HG03135 (cell line): ENCODE data around the gene XRCC4.

ENCODE experiments used
- ATAC-seq: cut with Tn5 transposase; IDR thresholded peaks from one replicate; pipeline ENCODE4 v1.9.1; 2021; ENCODE audit warnings: mild to moderate bottlenecking, moderate library complexity; ENCODE audit not compliant: unreplicated experiment

The XRCC4 gene

DNA sequence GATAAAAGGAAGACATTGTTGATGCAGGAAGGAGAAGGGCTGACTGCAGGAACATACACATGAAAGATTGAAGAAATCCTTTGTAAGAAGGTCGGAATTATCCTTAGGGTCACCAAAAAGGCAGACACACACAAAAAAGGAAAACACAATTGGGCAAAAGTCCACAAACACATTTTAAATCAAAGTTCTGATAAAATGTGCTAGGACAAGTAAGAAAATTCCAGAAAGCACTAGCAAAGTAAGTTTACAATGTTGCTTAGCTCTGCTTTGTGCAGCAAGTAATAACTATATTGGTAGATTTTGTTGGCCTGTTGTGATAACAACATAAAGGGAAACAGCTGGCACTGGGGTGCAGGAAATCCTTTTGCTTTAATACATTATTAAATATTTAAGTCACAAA, 294.4 kb downstream of the XRCC4 start:
- ATAC-seq: no peak

DNA sequence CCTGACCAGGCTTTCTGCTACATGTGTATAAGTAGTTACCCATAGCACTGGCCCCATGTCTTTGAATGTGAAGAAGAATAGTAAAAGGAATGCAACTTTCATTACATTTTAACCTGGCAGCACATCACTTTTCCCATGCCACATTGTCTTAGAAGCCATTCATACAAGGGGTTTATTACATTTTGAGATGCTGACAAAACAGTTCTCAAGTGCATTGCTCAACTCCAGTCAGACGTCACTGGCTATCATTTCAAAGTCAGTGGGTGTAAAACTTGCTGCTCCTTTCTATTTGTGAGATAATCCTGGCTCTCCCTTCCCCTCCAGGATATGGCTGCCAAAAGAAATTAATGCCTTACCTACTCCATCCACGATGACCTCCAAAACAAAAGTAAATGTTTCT, 297.2 kb downstream of the XRCC4 start:
- ATAC-seq: no peak

DNA sequence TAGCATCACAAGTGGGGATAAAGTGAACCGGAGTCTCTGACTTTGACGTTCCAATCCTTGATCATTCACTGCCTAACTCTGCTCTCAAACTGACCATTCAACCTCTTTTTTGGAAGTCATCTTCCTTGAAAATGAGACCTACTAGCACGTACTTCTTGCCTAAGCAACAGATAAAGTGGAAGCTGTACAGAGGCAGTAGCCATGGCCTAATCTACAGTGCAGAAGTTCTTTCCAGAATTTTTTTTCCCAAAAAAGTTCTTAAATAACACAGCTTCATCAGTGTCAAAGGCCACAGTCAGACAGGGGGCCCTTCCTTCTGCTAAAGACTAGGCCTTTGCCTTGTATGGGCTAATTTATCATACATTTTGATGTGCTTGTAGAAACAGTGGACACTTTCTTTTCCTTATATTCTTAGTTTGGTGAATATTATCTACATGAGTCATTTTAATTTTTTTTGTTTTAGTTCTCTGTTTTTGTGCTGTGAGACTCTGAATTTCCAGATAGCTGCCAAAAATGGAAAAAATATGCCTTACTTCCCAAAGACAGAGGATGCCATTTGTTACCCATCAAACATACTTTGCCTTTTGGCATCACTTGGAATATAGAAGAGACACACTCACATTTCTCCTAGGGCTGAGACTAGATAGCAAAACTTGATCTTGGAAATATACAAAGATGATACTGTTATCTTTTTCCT, 297.9 kb downstream of the XRCC4 start:
- ATAC-seq: no peak

DNA sequence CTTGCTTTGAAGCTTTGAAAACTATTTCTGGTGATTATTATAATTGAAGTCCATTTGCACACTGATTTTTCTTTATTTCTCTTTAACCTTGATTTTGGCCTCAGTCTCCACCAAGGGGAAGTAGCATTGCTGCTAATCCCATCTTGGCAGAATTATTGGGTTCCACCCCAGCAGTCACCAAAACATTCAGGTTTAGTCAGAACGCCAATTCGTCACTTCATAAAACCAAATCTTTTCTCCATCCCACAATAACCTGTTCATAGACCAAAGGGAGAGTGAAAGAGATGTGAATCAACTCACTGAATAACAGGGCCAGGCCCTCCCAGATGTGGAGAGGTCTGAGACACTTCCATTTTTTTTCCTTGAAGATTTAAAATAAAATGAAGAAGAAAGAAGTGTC, 299.1 kb downstream of the XRCC4 start:
- no peak for ATAC-seq

DNA sequence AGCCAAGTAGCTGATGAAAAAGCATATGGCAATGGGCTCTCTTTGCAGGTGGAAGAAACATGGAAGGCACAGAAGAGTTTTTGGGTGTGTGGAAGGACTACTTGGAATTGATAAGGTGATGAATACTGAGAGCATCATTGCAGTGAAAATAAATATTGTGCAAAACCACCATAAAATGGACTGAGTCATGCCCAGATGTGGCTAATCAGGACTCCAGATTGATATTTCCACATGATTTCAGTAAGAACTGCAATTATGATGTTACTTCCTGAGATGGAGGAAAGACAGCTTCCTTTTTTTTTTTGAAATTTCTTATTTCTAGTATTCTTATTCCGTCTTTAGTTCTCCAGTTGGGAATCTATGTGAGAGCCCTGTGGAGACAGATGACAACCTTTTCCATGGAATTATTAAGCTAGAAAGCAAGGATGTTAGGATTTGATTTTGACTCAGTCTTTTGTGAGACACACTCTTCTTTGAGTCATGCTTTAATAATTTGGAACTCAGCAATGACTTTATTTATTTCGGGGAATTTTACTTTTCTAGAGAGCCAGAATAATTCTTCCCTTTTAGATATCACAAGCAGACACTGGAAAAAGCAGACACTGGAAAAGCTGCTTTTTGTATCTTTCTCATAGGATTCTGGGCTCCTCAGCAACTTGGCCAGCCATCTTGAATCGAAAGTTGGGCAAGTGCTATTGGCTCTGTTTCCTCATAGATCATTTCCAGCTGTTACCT, 300.0 kb downstream of the XRCC4 start:
- ATAC-seq: no peak

DNA sequence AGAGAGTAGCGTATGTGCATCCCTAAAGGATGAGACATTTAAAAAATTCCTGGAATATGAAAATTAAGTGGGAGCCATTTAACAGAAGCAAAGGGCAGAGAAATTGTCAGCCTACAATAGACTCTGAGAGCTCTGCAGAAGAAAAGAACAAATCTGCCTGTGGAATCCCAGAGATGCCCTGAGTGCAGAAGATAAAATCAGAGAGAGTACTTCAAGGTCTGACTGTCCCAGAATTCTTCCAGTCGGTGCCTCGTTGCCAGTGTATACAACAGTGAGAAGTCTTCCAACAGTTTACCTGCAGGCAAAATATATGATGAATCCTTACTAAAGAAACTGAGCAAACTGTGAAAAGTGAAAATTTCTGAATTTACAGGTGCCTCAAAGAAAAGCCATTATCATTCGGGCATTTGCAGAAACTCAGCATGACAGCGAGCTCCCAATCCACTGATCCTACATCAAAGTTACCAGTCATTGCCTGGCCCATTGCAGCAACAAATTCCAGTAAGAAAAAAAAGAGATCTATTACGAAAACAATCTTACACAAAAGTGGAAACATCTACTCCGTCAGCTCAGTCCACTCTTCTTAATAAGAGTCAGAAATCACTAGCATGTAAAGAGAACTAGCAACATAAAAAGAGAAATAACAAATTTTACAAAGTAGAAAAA, 301.4 kb downstream of the XRCC4 start:
- ATAC-seq: no peak

DNA sequence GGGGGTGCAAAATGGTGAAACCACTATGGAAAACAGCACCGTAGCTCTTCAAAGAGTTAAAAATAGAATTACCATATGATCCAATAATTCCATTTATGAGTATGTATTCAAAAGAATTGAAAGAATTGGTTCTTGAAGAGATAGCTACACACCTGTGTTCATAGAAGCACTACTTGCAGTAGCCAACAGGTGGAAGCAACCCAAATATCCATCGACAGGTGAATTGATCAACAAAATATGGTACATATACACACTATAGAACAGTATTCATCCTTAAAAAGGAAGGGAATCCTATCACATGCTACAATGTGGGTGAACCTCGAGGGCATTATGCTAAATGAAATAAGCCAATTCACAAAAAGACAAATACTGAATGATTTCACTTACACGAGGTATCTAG, 308.5 kb downstream of the XRCC4 start:
- ATAC-seq: no peak

DNA sequence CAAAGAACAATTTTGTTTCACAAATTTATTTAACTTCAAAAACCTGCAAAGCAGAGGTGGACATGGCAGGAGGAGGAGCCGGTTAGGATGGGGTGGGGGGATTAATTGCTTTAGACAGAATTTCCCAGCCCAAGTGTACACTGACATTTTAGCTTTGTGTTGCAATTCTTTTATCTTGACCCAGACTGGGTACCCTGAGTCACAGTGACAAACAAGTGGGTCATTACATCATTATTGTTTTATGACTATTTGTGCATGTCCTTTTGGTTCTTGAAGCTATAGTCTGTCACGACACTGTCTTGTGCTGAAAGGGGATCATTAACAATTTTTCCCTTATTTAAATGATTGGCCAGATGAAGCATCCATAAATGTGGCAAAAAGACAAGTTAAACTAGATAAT, 309.7 kb downstream of the XRCC4 start:
- ATAC-seq: no peak

DNA sequence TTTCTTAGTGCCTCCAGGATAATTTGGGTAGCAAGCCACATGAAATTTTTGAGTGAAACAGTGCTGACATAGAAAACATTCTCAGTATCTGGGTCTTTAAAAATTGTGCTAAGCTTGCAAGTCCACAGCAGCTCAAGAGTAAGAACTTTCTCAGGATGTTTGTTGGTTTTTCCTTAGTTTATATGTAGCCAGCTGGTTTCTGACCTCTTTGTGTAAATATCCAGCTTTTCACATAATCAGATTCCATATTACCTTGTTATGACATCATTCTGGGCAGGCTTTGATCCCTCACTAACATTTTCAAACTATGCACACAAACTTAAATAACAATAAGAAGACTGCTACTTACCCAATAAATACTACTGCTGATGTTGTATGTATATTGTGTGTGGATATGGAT, 311.3 kb downstream of the XRCC4 start:
- ATAC-seq: no peak

DNA sequence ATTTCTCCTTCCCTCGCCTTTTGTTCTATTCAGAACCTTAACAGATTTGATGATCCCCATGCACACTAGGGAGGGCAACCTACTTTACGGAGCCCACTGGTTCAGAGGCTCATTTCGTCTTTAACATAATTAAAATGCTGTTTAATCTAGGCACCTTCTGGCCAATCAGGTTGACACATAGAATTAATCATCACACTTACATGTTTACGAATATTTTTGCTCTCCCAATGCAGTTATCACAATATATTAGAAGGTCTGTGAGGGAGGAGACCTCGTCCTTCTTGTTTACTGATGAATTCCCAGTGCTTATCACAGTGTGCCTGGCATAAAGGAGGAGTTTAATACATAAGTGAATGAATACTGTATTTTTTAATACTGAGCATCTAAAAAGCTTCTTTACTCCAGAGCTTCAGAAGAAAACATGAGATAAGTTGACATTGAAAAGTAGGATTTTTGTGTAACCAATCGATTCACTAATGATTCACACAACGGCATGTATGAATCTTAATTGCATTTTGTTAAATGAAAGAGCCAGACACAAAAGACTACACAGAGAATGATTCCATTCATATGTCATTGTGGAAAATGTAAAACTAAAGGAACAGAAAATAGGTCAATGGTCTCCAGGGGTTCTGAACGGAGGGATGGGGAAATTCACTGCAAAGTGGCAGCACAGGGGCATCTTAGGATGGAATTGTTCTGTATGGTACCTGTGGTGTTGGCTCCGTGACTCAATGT, 315.6 kb downstream of the XRCC4 start:
- ATAC-seq: no peak

DNA sequence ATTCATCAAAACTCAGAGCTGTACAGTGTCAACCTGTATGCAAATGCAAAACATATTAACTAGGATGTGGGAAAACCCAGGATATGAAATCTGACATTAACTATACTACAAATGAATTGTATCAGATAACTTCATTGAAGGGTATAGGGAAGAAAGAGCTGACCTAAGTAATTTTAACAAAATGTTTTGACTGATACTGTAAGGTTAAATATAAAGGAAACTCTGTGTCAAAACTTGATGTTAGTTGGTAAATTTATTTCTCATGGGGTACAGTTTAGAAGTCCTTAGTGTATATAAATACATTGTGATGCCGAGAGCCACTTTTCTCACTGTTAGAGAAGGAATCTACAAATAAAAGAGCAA, 316.1 kb downstream of the XRCC4 start:
- no peak for ATAC-seq

DNA sequence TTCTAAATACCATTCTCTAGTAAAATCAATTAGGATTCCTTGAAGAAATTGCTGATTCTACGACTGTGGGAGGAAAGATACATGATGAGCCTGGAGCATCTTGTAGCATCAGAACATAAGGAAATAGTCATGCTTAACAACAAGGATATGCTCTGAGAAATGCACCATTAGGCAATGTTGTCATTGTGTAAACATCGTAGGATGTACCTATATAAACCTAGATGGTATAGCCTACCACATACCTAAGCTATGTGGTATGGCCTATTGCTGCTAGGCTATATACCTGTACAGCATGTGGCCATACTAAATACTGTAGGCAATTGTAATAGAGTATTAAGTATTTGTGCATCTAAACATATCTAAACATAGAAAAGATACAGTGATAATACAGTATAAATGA, 316.8 kb downstream of the XRCC4 start:
- ATAC-seq: no peak

DNA sequence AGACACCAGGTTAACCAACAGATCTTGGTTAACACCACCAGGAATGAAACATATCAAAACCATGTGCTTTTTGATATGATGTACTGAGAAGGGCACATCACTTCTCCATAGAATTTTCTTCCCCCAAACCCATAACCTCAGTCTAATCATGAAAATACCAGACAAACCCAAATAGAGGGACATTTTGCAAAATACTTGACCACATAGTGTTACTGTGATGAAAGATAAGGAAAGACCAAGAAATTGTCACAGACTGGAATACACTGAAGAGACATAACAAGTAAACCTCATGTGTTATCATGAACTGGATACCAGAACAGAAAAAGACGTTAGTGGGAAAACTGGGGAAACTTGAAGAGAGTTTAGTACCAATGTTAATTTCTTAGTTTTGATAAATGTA, 319.3 kb downstream of the XRCC4 start:
- ATAC-seq: no peak

DNA sequence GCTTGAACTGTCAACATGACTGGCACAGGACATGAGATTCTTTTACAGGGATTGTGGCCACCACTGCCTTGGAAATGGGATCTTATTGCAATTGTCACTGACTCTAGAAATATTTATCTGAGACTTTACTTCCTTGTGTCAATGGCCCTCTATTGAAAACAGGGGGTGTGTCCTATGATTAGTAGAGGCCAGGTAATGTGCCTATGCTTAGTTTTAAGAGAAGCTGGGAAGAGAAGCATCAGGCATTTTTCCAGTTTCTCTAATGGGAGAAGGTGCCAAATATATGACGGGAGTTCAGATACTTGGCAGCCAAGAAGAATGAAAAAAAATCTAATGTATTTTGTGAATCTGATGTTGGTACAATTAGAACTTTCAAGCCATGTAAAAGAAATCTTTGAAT, 320.3 kb downstream of the XRCC4 start:
- no peak for ATAC-seq

DNA sequence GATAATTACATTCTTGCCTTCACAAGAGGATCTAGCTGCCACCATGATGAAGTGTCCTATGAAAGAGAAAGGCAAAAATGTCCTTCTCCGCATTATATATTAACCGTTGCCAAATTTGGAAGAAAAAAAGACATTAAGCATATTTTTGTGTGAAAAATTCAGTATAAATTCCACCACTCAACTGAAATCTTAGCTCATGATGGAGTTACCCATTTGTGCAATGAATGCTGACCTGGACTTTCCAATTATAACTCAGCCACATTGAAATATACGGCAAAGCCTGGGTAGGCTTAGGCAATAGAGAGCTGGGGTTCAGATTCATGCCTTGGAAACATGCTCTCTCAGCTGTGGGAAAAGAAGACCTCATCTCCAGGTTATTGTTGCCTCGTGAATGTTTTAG, 322.9 kb downstream of the XRCC4 start:
- ATAC-seq: no peak

DNA sequence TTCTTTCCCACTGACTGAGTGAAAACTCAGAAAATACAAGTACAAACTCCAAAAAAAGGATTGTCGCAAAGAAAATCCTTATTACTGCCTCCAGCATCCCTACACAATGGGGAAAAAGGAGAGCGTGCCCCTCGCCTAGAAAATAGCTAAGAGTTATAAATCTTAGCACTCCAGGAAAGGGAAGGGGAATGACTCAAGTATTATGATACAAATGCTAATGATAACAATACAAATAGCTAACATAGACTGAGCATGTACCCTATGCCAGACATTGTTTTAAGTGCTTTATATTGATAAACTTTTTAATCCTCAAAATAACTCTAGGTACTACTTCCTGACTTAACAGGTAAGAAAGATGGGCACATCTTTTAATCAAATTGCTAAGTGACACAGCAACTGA, 323.4 kb downstream of the XRCC4 start:
- ATAC-seq: no peak

DNA sequence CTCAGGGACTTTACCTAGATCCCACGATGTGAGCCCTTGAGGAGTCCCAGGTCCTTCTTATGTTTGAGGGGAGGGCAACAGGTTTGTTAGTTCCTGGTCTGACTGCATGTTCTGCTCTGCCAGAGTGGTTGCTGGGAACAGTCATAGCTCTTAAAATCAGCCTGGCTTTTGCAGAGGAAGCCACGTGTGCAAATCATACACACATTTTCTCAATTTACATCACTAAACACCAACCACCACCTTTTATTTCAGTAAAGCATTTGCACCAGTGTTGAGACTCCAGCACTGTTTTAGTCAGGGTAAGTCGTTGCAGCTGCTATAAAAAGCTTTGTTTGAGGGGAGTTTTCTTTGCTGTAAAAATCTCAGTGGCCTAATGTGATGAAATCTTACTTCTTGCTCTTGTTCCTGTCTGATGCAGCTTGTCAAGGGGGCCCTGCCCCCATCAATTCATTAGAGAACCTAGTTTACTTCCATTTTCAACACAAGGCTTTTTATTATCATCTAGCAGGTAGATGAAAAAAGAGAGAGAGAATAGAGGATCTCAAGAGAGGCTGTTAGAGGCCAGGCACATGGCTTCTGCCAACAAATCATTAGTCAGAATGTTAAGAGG, 323.9 kb downstream of the XRCC4 start:
- ATAC-seq: no peak

DNA sequence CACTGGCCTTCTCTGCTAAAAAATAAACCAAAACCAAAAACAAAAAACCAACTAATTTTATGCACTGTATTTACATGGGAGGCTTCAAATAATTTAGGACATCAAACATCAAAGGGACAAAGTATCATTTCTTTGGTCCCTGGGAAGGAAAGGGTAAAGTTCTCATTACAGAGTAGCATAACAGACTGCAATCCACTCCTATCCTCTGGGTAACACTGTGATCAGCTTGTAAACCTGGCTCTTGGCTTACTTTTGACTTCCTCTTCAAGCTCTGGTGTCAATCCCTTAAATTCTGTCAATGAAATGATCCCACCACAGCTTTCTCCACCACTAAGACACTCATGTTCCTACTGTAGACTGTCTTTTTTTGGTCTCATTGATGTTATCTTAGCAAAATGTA, 324.4 kb downstream of the XRCC4 start:
- no peak for ATAC-seq
